GM06990 (cell line): ENCODE data around the gene PHLPP1.

Source experiments
- DNase-seq: peaks from one replicate; pipeline ENCODE4 v3.0.0-alpha.2; 2011; ENCODE audit not compliant: insufficient read length; ENCODE audit errors: extremely low read depth
- H3K27me3 ChIP-seq: replicated peaks from 2 replicates; pipeline ENCODE4 v1.6.0; 2011; ENCODE audit warnings: low read length; ENCODE audit not compliant: control insufficient read depth, insufficient read depth
- H3K36me3 ChIP-seq: 2 replicates; pipeline ENCODE4 v1.5.1; 2011; ENCODE audit warnings: low read length; ENCODE audit not compliant: control insufficient read depth, insufficient read depth
- H3K4me3 ChIP-seq: replicated peaks from 2 replicates; pipeline ENCODE4 v1.5.1; 2011; ENCODE audit warnings: low read depth, mild to moderate bottlenecking, control low read depth, low read length
- CTCF ChIP-seq: IDR thresholded peaks from 2 replicates; pipeline ENCODE4 v1.5.1; 2011; ENCODE audit warnings: low read length, control low read depth, mild to moderate bottlenecking, inconsistent platforms; ENCODE audit not compliant: insufficient read depth, poor library complexity, severe bottlenecking

Gene PHLPP1

GRCh38 chr18:62784338-62784965 is 69.1 kb downstream of the PHLPP1 start:
- no peaks in the 10 kb centered on the region for H3K36me3 ChIP-seq
- H3K4me3 ChIP-seq = no peak overlapping the region
- H3K27me3 ChIP-seq = no peaks in the 10 kb centered on the region
- no peak for DNase-seq
- TF ChIP-seq CTCF = no peak

GRCh38 chr18:62784966-62785413 is 69.6 kb downstream of the PHLPP1 start:
- no peak for TF ChIP-seq CTCF
- Histone ChIP-seq H3K4me3 (no peak overlapping the region), H3K36me3 (no peaks in the 10 kb centered on the region), H3K27me3 (no peaks in the 10 kb centered on the region)
- no peak for DNase-seq

GRCh38 chr18:62786689-62787088 is 71.3 kb downstream of the PHLPP1 start:
- Histone ChIP-seq H3K36me3 (no peaks in the 10 kb centered on the region), H3K4me3 (no peak overlapping the region), H3K27me3 (no peaks in the 10 kb centered on the region)
- DNase-seq = no peak
- no peak for TF ChIP-seq CTCF

GRCh38 chr18:62788111-62788510 is 72.8 kb downstream of the PHLPP1 start:
- no peak for DNase-seq
- TF ChIP-seq CTCF = no peak
- Histone ChIP-seq H3K36me3 (no peaks in the 10 kb centered on the region), H3K4me3 (no peak overlapping the region), H3K27me3 (no peaks in the 10 kb centered on the region)

GRCh38 chr18:62788876-62789275 is 73.5 kb downstream of the PHLPP1 start:
- no peaks in the 10 kb centered on the region for H3K27me3 ChIP-seq
- H3K36me3 ChIP-seq = no peaks in the 10 kb centered on the region
- no peak for DNase-seq
- TF ChIP-seq CTCF = no peak
- no peak overlapping the region for H3K4me3 ChIP-seq
